Activated naive CD8-positive, alpha-beta T cell treated with anti-CD3 and anti-CD28 coated beads, Interleukin-2, amount 10 ng/mL, durations not matched to agents 7 days and 5 days (primary cell): ENCODE measurements around the gene ZBTB17. TPM values are rescaled to one million over a fixed set of nuclear protein-coding genes. Genes with fewer than 3 reads are reported as not detected.
"Not testable (repeated sequence)": the region's sequence is repeated elsewhere in the genome, so short reads cannot be mapped to it uniquely, and the experiment has no call there.

Experiments used
- ATAC-seq: fragments of 150-1000 bp; cut with Tn5 transposase; one replicate; pipeline ENCODE4 v1.10.0; 2021; ENCODE audit warnings: low read depth, moderate library complexity
- POLR2A ChIA-PET: fragments of 350-600 bp; sonication (Branson Sonifier 250); formaldehyde crosslinking; loops from one replicate; lab custom pipeline; 2021; ENCODE audit warnings: antibody characterized with exemption; lab: Charles Lee
- DNase-seq: peaks from one replicate; pipeline ENCODE4 v3.0.0; 2021
- H3K27ac Mint-ChIP-seq: one replicate; pipeline ENCODE4 v1.8.0; 2022; ENCODE audit warnings: mild to moderate bottlenecking, mixed read lengths
- H3K27me3 Mint-ChIP-seq: one replicate; pipeline ENCODE4 v1.8.0; 2022; ENCODE audit warnings: mild to moderate bottlenecking, moderate library complexity, mixed read lengths
- H3K36me3 Mint-ChIP-seq: one replicate; pipeline ENCODE4 v1.8.0; 2021; ENCODE audit warnings: mild to moderate bottlenecking, mixed read lengths
- H3K4me1 Mint-ChIP-seq: one replicate; pipeline ENCODE4 v1.8.0; 2021; ENCODE audit warnings: mixed read lengths
- H3K4me3 Mint-ChIP-seq: one replicate; pipeline ENCODE4 v1.8.0; 2022; ENCODE audit warnings: mild to moderate bottlenecking, moderate library complexity, mixed read lengths
- H3K9me3 Mint-ChIP-seq: one replicate; pipeline ENCODE4 v1.8.0; 2021; ENCODE audit warnings: mixed read lengths
- total RNA-seq, 2 experiments: library from RNA; stranded (reverse); gene quantifications; one replicate each; pipeline ENCODE4 v1.2.3, GENCODE V29; 2021

The ZBTB17 gene
- total RNA-seq, 2 experiments from 2014 or later, result 46.4 to 47.6 TPM

GRCh38 chr1:15934211-15935055 is 41.5 kb downstream of the ZBTB17 start:
- Mint-ChIP-seq H3K4me3 (no peak overlapping the region), H3K27ac (no peak overlapping the region), H3K4me1 (peaks cover 7% of the 10 kb centered on the region), H3K27me3 (no peaks in the 10 kb centered on the region), H3K9me3 (no peaks in the 10 kb centered on the region), H3K36me3 (peaks cover 37% of the 10 kb centered on the region)
- POLR2A ChIA-PET, result no interaction called here
- no peak for ATAC-seq
- no peak for DNase-seq

GRCh38 chr1:15933684-15934083 is 42.2 kb downstream of the ZBTB17 start:
- no peaks in the 10 kb centered on the region for H3K27me3 Mint-ChIP-seq
- POLR2A ChIA-PET, result no interaction called here
- H3K4me1 Mint-ChIP-seq, result peaks cover 7% of the 10 kb centered on the region
- peaks cover 39% of the 10 kb centered on the region for H3K36me3 Mint-ChIP-seq
- no peak overlapping the region for H3K4me3 Mint-ChIP-seq
- no peaks in the 10 kb centered on the region for H3K9me3 Mint-ChIP-seq
- DNase-seq, result no peak
- H3K27ac Mint-ChIP-seq, result no peak overlapping the region
- no peak for ATAC-seq

DNA sequence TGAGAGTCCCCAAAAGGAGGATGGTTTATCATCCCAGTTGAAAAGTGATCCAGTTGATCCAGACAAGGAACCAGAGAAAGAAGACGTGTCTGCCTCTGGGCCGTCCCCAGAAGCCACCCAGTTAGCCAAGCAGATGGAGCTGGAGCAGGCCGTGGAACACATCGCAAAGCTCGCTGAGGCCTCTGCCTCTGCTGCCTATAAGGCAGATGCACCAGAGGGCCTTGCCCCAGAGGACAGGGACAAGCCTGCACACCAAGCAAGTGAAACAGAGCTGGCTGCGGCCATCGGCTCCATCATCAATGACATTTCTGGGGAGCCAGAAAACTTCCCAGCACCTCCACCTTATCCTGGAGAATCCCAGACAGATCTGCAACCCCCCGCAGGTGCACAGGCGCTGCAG is 43.3 kb downstream of the ZBTB17 start:
- ATAC-seq (no peak), DNase-seq (no peak)
- peaks cover 6% of the 10 kb centered on the region for H3K4me1 Mint-ChIP-seq
- H3K36me3 Mint-ChIP-seq, result peaks cover 45% of the 10 kb centered on the region
- POLR2A ChIA-PET, result interaction anchor here (0.7 kb wide), 1 partner anchor 140 kb away, joined by 3 read pairs; no protein-coding TSS in a partner anchor
- H3K27ac Mint-ChIP-seq, result no peak overlapping the region
- no peaks in the 10 kb centered on the region for H3K27me3 Mint-ChIP-seq
- no peak overlapping the region for H3K4me3 Mint-ChIP-seq
- no peaks in the 10 kb centered on the region for H3K9me3 Mint-ChIP-seq

- DNase-seq (no peak), ATAC-seq (no peak)
- Mint-ChIP-seq H3K36me3 (peaks cover 43% of the 10 kb centered on the region), H3K4me1 (peaks cover 2% of the 10 kb centered on the region), H3K27me3 (no peaks in the 10 kb centered on the region), H3K9me3 (no peaks in the 10 kb centered on the region), H3K27ac (no peak overlapping the region), H3K4me3 (no peak overlapping the region)
- POLR2A ChIA-PET, result interaction anchor here (0.6 kb wide), 1 partner anchor 98 kb away, joined by 3 read pairs; no protein-coding TSS in a partner anchor
Observed at GRCh38 chr1:15931884-15932283, 44.0 kb downstream of the ZBTB17 start.

DNA sequence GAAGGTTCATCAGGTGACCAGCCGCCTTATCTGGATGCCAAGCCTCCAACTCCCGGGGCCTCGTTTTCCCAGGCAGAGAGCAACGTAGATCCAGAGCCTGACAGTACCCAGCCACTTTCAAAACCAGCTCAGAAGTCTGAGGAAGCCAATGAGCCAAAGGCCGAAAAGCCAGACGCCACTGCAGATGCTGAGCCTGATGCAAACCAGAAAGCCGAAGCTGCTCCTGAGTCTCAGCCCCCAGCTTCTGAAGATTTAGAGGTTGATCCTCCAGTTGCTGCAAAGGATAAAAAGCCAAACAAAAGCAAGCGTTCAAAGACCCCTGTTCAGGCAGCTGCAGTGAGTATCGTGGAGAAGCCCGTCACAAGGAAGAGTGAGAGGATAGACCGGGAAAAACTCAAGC is 44.5 kb downstream of the ZBTB17 start:
- H3K27ac Mint-ChIP-seq, result no peak overlapping the region
- no peaks in the 10 kb centered on the region for H3K9me3 Mint-ChIP-seq
- DNase-seq (no peak), ATAC-seq (no peak)
- peaks cover 42% of the 10 kb centered on the region for H3K36me3 Mint-ChIP-seq
- no peak overlapping the region for H3K4me3 Mint-ChIP-seq
- H3K27me3 Mint-ChIP-seq, result no peaks in the 10 kb centered on the region
- H3K4me1 Mint-ChIP-seq, result no peaks in the 10 kb centered on the region
- POLR2A ChIA-PET, result no interaction called here

GRCh38 chr1:15928971-15929965 is 46.6 kb downstream of the ZBTB17 start:
- no peaks in the 10 kb centered on the region for H3K9me3 Mint-ChIP-seq
- no peaks in the 10 kb centered on the region for H3K4me1 Mint-ChIP-seq
- DNase-seq, result no peak
- peaks cover 37% of the 10 kb centered on the region for H3K36me3 Mint-ChIP-seq
- POLR2A ChIA-PET, result no interaction called here
- no peak overlapping the region for H3K27ac Mint-ChIP-seq
- no peak overlapping the region for H3K4me3 Mint-ChIP-seq
- no peaks in the 10 kb centered on the region for H3K27me3 Mint-ChIP-seq
- ATAC-seq, result no peak

DNA sequence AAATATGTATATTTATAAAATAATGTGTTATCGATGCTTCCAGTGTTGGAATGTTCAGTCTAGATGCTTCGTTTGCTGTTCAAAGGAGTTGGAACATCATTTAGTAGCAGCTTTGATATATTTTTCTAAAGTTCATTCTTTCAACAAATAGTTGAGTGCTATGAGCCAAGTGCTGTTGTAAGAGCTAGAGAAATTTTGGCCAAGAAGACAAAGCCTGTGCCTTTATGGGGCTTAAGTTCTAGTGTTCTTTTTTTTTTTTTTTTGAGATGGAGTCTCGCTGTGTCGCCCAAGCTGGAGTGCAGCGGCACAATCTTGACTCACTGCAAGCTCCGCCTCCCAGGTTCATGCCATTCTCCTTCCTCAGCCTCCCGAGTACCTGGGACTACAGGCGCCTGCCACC is 49.5 kb downstream of the ZBTB17 start:
- H3K27me3 Mint-ChIP-seq, H3K4me1 Mint-ChIP-seq, DNase-seq, H3K9me3 Mint-ChIP-seq, H3K27ac Mint-ChIP-seq, H3K4me3 Mint-ChIP-seq, ATAC-seq: not testable (repeated sequence)
- POLR2A ChIA-PET, result interaction anchor here (1.2 kb wide), 1 partner anchor 10 kb away, joined by 4 read pairs; no protein-coding TSS in a partner anchor
- H3K36me3 Mint-ChIP-seq, result peaks cover 48% of the 10 kb centered on the region

DNA sequence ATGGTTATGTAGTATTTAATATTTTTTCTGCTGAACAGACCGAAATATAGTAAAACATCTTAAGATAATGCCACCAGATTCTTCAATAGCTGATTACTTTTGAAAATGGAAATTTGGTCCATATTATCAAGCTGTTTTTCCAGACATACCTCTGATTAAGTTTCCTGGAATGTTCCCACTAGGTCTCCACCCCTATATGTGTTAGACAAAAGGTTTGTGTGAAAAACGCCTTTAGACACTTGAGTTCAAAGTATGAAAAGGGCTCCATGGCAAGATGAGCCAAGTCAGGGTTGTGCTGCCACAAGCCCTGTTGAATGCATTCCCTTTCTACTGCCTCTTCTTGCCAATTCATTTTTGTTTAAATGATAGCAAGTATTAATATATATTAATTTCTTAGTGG is 52.7 kb downstream of the ZBTB17 start:
- peaks cover 37% of the 10 kb centered on the region for H3K36me3 Mint-ChIP-seq
- H3K9me3 Mint-ChIP-seq, result no peaks in the 10 kb centered on the region
- no peaks in the 10 kb centered on the region for H3K27me3 Mint-ChIP-seq
- POLR2A ChIA-PET, result no interaction called here
- no peak overlapping the region for H3K4me3 Mint-ChIP-seq
- no peak overlapping the region for H3K27ac Mint-ChIP-seq
- ATAC-seq (no peak), DNase-seq (no peak)
- H3K4me1 Mint-ChIP-seq, result peaks cover 14% of the 10 kb centered on the region

DNA sequence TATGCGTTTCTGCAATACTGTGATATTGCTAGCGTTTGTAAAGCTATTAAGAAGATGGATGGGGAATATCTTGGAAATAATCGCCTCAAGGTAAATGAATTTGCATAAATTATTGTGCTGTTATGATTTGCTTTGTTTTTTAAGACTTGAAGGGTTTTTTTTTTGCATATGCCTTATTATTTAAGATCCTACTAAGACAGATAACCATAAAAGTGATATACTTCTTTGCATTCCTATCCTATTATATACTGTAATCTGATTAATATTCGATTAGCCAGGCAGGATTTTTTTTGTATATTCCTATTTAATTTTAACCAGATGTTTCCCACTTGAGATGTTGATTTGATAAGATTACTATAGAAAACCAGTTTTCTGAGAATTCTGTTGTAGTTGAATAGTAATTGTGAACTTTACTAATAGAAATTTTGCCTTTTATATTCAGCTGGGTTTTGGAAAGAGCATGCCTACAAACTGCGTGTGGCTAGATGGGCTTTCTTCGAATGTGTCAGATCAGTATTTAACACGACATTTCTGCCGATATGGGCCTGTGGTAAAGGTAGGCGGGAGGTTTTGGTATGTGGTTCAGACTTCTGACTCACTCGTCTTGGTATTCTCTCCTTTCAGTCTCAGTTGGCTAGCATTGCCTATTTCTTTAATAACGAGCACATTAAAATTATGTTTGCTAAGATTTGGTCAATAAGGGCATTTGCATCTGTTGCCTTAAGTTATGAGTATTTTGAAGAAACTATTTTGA is 56.8 kb downstream of the ZBTB17 start:
- peak overlapping the region; percentile 26 for H3K27ac Mint-ChIP-seq
- peak overlapping the region; percentile 25 for H3K4me3 Mint-ChIP-seq
- ATAC-seq (peak; percentile 95), DNase-seq (no peak)
- H3K9me3 Mint-ChIP-seq, result no peaks in the 10 kb centered on the region
- POLR2A ChIA-PET, result interaction anchor here (0.9 to 1.5 kb wide), 3 partner anchors 72 to 86 kb away, joined by 3 to 5 read pairs (median 3); partner anchors contain the start of gene SPEN
- peaks cover 32% of the 10 kb centered on the region for H3K4me1 Mint-ChIP-seq
- H3K36me3 Mint-ChIP-seq, result peaks cover 43% of the 10 kb centered on the region
- H3K27me3 Mint-ChIP-seq, result no peaks in the 10 kb centered on the region

GRCh38 chr1:15916916-15917315 is 59.0 kb downstream of the ZBTB17 start:
- H3K4me1 Mint-ChIP-seq, result peaks cover 32% of the 10 kb centered on the region
- peak overlapping the region; percentile 41 for H3K27ac Mint-ChIP-seq
- H3K27me3 Mint-ChIP-seq, result no peaks in the 10 kb centered on the region
- H3K4me3 Mint-ChIP-seq, result peak overlapping the region; percentile 62
- H3K36me3 Mint-ChIP-seq, result peaks cover 44% of the 10 kb centered on the region
- no peaks in the 10 kb centered on the region for H3K9me3 Mint-ChIP-seq
- ATAC-seq (no peak), DNase-seq (no peak)
- POLR2A ChIA-PET, result interaction anchor here (0.7 to 1.3 kb wide), 3 partner anchors 9 to 83 kb away, joined by 4 to 5 read pairs (median 4); no protein-coding TSS in a partner anchor

- no peaks in the 10 kb centered on the region for H3K9me3 Mint-ChIP-seq
- H3K27me3 Mint-ChIP-seq, result no peaks in the 10 kb centered on the region
- H3K36me3 Mint-ChIP-seq, result peaks cover 44% of the 10 kb centered on the region
- no peak for ATAC-seq
- POLR2A ChIA-PET, result interaction anchor here (0.7 to 1.3 kb wide), 3 partner anchors 9 to 82 kb away, joined by 4 to 5 read pairs (median 4); no protein-coding TSS in a partner anchor
- peak overlapping the region; percentile 62 for H3K4me3 Mint-ChIP-seq
- peak overlapping the region; percentile 57 for H3K27ac Mint-ChIP-seq
- no peak for DNase-seq
- peaks cover 32% of the 10 kb centered on the region for H3K4me1 Mint-ChIP-seq
Observed at GRCh38 chr1:15916417-15916816, 59.5 kb downstream of the ZBTB17 start.

DNA sequence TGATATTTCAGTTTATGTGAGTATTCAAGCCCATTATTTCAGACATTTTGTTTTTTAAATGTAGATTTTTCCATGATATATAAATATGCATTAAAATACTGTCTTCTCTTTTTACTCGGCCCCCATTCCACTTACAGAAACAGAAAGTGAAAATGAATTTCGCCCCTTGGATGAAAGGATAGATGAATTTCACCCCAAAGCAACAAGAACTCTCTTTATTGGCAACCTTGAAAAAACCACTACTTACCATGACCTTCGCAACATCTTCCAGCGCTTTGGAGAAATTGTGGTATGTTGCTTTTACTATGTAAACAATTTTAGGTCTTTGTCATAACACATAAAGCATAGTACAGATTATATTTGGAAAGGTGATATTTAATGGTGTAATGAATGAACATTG is 59.9 kb downstream of the ZBTB17 start:
- Mint-ChIP-seq H3K27me3 (no peaks in the 10 kb centered on the region), H3K9me3 (no peaks in the 10 kb centered on the region), H3K36me3 (peaks cover 45% of the 10 kb centered on the region), H3K4me1 (peaks cover 32% of the 10 kb centered on the region), H3K4me3 (peak overlapping the region; percentile 62), H3K27ac (peak overlapping the region; percentile 57)
- POLR2A ChIA-PET, result interaction anchor here (1.3 kb wide), 2 partner anchors 10 to 82 kb away, joined by 4 to 5 read pairs; no protein-coding TSS in a partner anchor
- ATAC-seq (no peak), DNase-seq (no peak)
